Measurements from ENCODE around the gene CRADD.

The CRADD gene

DNA sequence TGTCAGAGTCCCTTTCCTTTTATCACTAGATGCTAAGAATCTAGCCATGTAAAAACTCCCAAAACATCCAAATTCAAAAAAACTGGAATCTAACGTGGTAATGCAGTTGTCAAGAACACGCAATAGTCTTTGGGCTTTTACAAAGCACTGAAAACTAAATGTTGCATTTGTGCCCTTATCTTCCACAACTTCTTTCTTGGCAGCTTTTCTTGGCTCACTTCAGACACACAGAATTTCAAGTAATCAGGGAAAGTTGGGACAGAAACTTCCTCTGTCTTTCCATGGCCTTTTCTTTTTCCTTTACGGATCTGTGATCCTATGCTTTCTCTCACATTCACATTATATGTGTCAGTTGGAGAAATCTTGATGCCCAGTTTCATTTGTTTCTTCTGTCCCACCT is 136.0 kb downstream of the CRADD start:
- TF ChIP-seq, protein P1, sequence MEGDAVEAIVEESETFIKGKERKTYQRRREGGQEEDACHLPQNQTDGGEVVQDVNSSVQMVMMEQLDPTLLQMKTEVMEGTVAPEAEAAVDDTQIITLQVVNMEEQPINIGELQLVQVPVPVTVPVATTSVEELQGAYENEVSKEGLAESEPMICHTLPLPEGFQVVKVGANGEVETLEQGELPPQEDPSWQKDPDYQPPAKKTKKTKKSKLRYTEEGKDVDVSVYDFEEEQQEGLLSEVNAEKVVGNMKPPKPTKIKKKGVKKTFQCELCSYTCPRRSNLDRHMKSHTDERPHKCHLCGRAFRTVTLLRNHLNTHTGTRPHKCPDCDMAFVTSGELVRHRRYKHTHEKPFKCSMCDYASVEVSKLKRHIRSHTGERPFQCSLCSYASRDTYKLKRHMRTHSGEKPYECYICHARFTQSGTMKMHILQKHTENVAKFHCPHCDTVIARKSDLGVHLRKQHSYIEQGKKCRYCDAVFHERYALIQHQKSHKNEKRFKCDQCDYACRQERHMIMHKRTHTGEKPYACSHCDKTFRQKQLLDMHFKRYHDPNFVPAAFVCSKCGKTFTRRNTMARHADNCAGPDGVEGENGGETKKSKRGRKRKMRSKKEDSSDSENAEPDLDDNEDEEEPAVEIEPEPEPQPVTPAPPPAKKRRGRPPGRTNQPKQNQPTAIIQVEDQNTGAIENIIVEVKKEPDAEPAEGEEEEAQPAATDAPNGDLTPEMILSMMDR (IDR thresholded peaks at IDR 0.05; ENCODE audit: low read length, missing control alignments) = no peak
- peak; percentile 94 for DNase-seq (ENCODE audit: low read depth)
- H3K4me3 ChIP-seq (replicated peaks; ENCODE audit: low read depth, low read length) = no peak overlapping the region

DNA sequence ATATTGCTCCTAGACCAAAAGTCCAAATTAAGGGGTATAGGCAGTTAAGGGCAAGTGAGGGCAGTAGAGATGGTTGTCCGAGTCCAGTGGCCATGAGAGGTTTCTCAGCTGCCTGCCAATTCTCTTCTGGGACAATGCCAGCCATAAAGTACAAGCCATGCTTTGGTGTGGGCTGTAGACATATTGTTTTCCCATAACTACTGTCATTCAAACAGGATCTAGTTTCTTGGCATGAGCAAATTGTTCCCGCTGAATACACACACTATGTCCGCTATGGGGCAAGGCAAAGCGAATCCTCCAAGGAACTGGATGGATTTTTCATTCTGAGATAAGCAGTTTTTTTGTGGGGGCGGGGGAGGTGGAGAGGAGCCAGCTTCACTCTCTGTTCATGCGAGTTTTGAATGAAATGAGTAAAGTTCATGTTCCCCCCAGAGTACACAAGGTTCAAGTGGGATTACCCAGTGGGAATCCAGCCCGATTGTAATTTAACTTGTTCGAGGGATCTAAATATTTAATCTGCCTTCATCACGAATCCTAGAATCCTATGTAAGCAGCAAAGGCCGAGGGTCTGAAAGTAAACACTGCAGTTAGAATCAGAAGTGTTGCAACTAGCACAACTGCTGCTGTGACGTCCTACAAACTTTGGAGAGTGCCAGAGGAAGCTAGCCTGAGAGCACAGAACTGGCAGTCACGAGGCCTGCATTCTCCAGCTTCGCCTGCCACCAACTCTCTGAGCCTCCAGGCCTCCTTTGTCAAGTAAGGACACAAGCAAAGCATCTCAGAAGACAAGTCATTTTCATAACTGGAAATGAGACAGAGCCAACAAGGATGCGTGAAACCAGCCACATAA is 137.0 kb downstream of the CRADD start:
- peak; percentile 98 for DNase-seq (ENCODE audit: low read depth)
- peak overlapping the region; percentile 2 for H3K4me3 ChIP-seq (replicated peaks; ENCODE audit: low read depth, low read length)
- TF ChIP-seq, protein P1 (IDR thresholded peaks at IDR 0.05; ENCODE audit: low read length, missing control alignments) = peak; percentile 2

DNA sequence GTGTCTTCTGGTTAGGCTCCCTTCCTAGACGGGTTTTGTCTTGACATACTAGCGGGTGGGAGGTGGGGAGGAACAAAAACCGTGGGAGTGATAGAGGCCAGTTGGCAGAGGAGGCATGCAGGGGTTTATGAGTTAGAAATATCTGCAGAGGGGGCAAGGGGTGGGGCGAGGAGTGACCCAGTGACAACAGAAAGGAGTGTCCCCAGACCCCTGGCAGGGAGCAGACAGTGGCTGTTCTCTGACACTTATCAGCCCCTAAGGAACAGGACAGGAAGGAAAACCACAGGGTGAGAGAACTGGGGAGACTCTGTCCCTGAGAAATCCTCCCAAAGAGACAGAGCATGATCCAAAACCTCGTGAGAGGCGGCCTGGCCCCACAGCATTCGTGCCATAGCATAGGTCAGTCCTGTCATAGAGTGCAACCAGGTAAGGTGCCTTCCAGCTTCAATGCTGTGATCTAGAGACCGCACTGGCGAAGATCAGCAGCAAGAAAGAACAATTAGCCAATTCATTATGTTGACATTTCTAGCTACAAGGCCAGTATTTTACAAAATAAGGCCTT is 141.4 kb downstream of the CRADD start:
- no peak overlapping the region for H3K4me3 ChIP-seq (replicated peaks; ENCODE audit: low read depth, low read length)
- TF ChIP-seq, protein P1 (IDR thresholded peaks at IDR 0.05; ENCODE audit: low read length, missing control alignments) = no peak
- DNase-seq (ENCODE audit: low read depth) = no peak

DNA sequence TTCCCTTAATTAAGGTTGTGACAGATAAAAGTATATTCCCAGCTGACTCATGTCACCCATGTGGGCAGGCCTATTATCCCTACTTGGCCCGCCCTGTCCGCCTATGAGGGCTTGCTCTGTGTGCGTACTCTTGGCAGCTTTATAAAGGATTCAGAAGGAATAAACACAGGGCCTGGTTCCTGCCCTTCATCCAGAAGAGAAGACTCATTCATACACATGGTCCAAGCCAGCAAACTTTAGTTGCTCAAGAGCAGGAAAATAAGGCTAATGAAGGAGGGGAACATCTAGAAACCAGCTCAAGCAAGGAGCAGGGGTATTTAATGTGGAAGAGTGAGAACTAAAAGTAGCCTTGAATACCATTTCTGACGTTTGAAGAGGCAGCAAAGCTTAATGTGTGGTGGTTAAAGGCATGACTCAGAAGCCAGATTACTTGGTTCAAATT is 141.9 kb downstream of the CRADD start:
- TF ChIP-seq, protein P1 (IDR thresholded peaks at IDR 0.05; ENCODE audit: low read length, missing control alignments) = no peak
- peak; percentile 91 for DNase-seq (ENCODE audit: low read depth)
- no peak overlapping the region for H3K4me3 ChIP-seq (replicated peaks; ENCODE audit: low read depth, low read length)

DNA sequence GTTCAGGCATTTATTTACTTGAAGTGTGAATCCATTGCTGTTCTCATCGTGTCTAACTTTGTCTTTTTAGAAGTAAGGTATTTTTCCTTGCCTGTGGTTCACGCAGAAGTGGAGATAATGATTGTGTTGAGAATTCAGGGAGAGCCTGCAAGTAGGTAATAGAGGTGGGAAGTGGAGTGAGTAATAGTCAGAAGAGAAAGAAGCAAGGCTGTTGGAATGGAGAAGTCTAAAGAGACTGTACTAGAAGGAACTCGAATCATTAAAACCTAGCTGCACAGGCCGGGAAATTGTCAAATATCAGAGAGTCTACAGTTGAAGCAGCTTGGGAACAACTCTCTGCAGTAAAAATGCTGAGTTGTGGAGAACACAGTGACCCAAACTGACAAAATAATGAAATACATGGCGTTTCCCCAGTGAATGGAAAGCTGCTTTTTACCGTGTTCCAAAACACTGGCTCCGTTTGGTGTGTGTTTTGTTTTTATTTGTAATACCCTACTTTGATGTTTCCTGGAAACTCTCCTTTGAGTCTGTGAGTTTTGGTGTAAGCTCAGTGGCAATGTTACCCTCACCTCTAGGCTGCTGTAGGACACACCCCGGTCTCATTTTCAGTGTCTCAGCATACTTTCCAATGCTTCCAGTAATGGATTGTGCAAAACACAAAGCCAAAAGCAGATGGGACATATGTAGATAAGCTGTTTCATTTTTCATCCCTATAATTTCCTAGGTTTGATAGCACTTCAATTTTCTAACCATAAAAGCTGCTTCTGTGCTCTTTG is 146.6 kb downstream of the CRADD start:
- TF ChIP-seq, protein P1 (IDR thresholded peaks at IDR 0.05; ENCODE audit: low read length, missing control alignments) = no peak
- no peak overlapping the region for H3K4me3 ChIP-seq (replicated peaks; ENCODE audit: low read depth, low read length)
- no peak for DNase-seq (ENCODE audit: low read depth)

DNA sequence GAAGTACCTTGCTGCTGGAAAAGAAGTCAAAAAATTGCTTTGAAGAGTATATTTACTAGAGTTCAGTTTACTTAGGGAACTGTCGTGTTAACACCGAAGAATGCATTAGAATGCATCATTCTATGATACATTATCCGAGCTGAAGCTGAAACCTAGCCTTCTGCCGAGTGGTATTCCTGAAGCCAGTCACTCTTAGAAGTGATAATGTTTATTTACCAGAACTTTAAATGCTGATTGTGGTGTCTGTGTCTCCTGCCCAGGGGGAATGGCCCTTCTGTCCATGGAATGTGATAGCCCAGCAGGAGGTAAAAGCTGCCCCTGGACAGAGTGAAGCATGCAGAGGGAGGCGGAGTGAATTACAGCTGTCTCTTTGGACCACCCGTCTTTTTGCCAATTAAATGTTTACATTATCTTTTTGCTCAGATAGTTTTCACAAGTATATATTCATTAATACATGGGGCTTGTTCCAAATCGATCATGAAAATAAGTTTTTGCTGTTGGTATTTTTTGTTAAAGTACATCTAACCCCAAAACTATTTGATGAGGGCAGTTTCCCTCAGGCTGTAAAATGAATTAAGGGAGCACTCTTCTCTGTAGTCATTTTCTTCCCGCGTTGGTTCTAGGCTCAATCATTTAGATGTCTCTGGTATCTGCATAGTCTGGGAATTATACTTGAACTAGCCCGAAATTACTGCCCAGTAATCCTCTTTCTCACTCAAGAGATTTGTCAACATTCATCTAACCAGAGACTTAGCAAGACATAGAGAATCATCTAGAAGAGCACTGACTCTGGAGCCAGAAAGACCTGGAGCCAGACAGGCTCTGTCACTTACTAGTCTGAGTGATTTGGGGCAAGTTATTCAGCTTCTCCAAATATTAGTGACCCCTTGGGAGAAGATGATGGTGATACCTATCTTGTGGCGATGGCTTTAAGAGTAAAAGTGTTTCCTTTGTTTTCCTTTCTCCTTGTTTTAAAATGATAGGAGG is 147.6 kb downstream of the CRADD start:
- no peak for DNase-seq (ENCODE audit: low read depth)
- H3K4me3 ChIP-seq (replicated peaks; ENCODE audit: low read depth, low read length) = no peak overlapping the region
- TF ChIP-seq, protein P1 (IDR thresholded peaks at IDR 0.05; ENCODE audit: low read length, missing control alignments) = no peak
